Kidney tubule cell (primary cell): ENCODE results near the gene CHMP6.
"Not testable (repeated sequence)": the region's sequence is repeated elsewhere in the genome, so short reads cannot be mapped to it uniquely, and the experiment has no call there.

Experiments
- DNase-seq: peaks from one replicate; pipeline ENCODE4 v3.0.0-alpha.2; 2018; ENCODE audit warnings: low spot score

The CHMP6 gene

GRCh38 chr17:81011951-81012350 is 20.3 kb downstream of the CHMP6 start:
- no peak for DNase-seq

GRCh38 chr17:81012574-81013447 is 21.2 kb downstream of the CHMP6 start:
- DNase-seq: no peak

- no peak for DNase-seq
These were observed 22.0 kb downstream of the CHMP6 start for GRCh38 chr17:81013642-81014041.

- DNase-seq: no peak
These were observed 23.5 kb downstream of the CHMP6 start for GRCh38 chr17:81015136-81015535.

GRCh38 chr17:81016575-81016974 is 24.9 kb downstream of the CHMP6 start:
- no peak for DNase-seq

- DNase-seq: not testable (repeated sequence)
These were observed 25.7 kb downstream of the CHMP6 start for GRCh38 chr17:81017330-81017729.

- DNase-seq: peak; percentile 47
These were observed 26.6 kb downstream of the CHMP6 start for GRCh38 chr17:81018044-81018802.

GRCh38 chr17:81019563-81020442 is 28.2 kb downstream of the CHMP6 start:
- no peak for DNase-seq

- no peak for DNase-seq
These were observed 28.8 kb downstream of the CHMP6 start for GRCh38 chr17:81020443-81020766.

- no peak for DNase-seq
These were observed 29.3 kb downstream of the CHMP6 start for GRCh38 chr17:81020767-81021497.

- no peak for DNase-seq
These were observed 30.1 kb downstream of the CHMP6 start for GRCh38 chr17:81021531-81022343.

GRCh38 chr17:81022344-81022676 is 30.7 kb downstream of the CHMP6 start:
- no peak for DNase-seq

- no peak for DNase-seq
These were observed 33.6 kb downstream of the CHMP6 start for GRCh38 chr17:81025065-81025740.

- DNase-seq: no peak
These were observed 34.1 kb downstream of the CHMP6 start for GRCh38 chr17:81025741-81026129.

GRCh38 chr17:81026266-81027036 is 34.8 kb downstream of the CHMP6 start:
- DNase-seq: no peak

- DNase-seq: no peak
These were observed 35.4 kb downstream of the CHMP6 start for GRCh38 chr17:81027038-81027437.

GRCh38 chr17:81027591-81028505 is 36.2 kb downstream of the CHMP6 start:
- peak; percentile 38 for DNase-seq

- no peak for DNase-seq
These were observed 36.8 kb downstream of the CHMP6 start for GRCh38 chr17:81028506-81028858.

GRCh38 chr17:81029859-81030258 is 38.2 kb downstream of the CHMP6 start:
- no peak for DNase-seq
